ENCODE results near the gene ATXN7. TPM values are rescaled to one million over a fixed set of nuclear protein-coding genes. Genes with fewer than 3 reads are reported as not detected.

Gene ATXN7
- total and polyA plus RNA-seq, 10 of the 15 experiments (the other 5 are each of a cell fraction or from before 2014, with no cell fraction given): 0.83 to 24.6 (median 8.5) TPM

DNA sequence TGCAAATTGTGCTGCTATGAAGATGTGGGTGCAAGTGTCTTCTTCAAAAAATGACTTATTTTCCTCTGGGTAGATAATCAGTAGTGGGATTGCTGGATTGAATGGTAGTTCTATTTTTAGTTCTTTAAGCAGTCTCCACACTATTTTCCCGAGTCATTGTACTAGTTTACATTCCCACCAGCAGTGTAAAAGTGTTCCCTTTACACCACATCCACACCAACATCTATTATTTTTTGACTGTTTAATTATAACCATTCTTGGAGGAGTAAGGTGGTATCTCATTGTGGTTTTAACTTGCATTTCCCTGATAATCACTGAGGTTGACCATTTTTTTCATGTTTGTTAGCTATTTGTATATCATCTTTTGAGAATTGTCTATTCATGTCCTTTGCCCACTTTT is 179.3 kb downstream of the ATXN7 start (continued):
- no peak for TF ChIP-seq MEF2A (IDR thresholded peaks at IDR 0.05; ENCODE audit: insufficient read depth, low read depth, low read length)
- TF ChIP-seq STAT1 (conservative IDR thresholded peaks at IDR 0.05): no peak
- TF ChIP-seq PML (IDR thresholded peaks at IDR 0.05; ENCODE audit: low read length): no peak
- TF ChIP-seq IKZF2 (IDR thresholded peaks at IDR 0.05): no peak
- no peak for TF ChIP-seq ASH2L (IDR thresholded peaks at IDR 0.05; ENCODE audit: borderline replicate concordance, low read depth)
- TF ChIP-seq USF2 (IDR thresholded peaks at IDR 0.05; ENCODE audit: borderline replicate concordance, low read depth, low read length): no peak
- no peak; a peak in 1 of 4 replicates for TF ChIP-seq ETV6 (conservative IDR thresholded peaks at IDR 0.05 in 1 of 2, IDR thresholded peaks at IDR 0.05 in 1 of 2; ENCODE audit: borderline replicate concordance in 1 of 2, low read depth in 1 of 2)
- TF ChIP-seq SREBF2 (IDR thresholded peaks at IDR 0.05; ENCODE audit: low read length): no peak
- TF ChIP-seq POLR2AphosphoS2 (IDR thresholded peaks at IDR 0.05; ENCODE audit: low read depth, low read length): no peak
- no peak for TF ChIP-seq POLR2AphosphoS5 (IDR thresholded peaks at IDR 0.05; ENCODE audit: low read length)
- TF ChIP-seq RBBP5 (conservative IDR thresholded peaks at IDR 0.05): no peak

- BruUV-seq (replicated peaks): no TSS peak
- Histone ChIP-seq H3K79me2 (ENCODE audit: control insufficient read depth, insufficient read depth, low read length) (no peaks in the 10 kb centered on the region), H3K4me1 (ENCODE audit: control insufficient read depth, insufficient read depth, low read length) (no peaks in the 10 kb centered on the region), H3K9ac (ENCODE audit: control insufficient read depth, insufficient read depth, low read length) (no peak overlapping the region), H3K27me3 (replicated peaks in 1 of 2; ENCODE audit: control insufficient read depth in 2 of 2, insufficient read depth in 2 of 2, low read length in 1 of 2) (0 out of 4 replicates have a peak, but pooled peaks cover 0 to 3% of the 10 kb centered on the region in 2 experiments), H4K20me1 (ENCODE audit: control insufficient read depth, insufficient read depth) (no peaks in the 10 kb centered on the region), H3K4me3 (no peak overlapping the region), H3K36me3 (ENCODE audit: control insufficient read depth in 2 of 2, insufficient read depth in 2 of 2, low read length in 1 of 2) (no peaks in the 10 kb centered on the region), H2AFZ (ENCODE audit: control insufficient read depth, low read depth, low read length) (no peak overlapping the region), H3K27ac (ENCODE audit: control insufficient read depth, insufficient read depth) (no peak overlapping the region), H3K9me3 (replicated peaks; ENCODE audit: control insufficient read depth, insufficient read depth, low read length) (no peaks in the 10 kb centered on the region), H3K4me2 (ENCODE audit: control insufficient read depth, insufficient read depth) (no peak overlapping the region)
- TF ChIP-seq SIX5 (IDR thresholded peaks at IDR 0.05; ENCODE audit: low read depth, low read length, severe bottlenecking) (no peak), PAX5 (IDR thresholded peaks at IDR 0.05; ENCODE audit: borderline replicate concordance, low read depth, low read length) (no peak), NFXL1 (IDR thresholded peaks at IDR 0.05; ENCODE audit: borderline replicate concordance) (no peak), MYC (IDR thresholded peaks at IDR 0.05; ENCODE audit: insufficient read depth, insufficient read length, insufficient replicate concordance, low read length, severe bottlenecking) (no peak), ETV6 (conservative IDR thresholded peaks at IDR 0.05 in 1 of 2, IDR thresholded peaks at IDR 0.05 in 1 of 2; ENCODE audit: borderline replicate concordance in 1 of 2, low read depth in 1 of 2) (peak in 1 of 2 experiments; percentile 31; a peak in 1 of 4 replicates)
- TF ChIP-seq, protein P1, sequence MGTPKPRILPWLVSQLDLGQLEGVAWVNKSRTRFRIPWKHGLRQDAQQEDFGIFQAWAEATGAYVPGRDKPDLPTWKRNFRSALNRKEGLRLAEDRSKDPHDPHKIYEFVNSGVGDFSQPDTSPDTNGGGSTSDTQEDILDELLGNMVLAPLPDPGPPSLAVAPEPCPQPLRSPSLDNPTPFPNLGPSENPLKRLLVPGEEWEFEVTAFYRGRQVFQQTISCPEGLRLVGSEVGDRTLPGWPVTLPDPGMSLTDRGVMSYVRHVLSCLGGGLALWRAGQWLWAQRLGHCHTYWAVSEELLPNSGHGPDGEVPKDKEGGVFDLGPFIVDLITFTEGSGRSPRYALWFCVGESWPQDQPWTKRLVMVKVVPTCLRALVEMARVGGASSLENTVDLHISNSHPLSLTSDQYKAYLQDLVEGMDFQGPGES (IDR thresholded peaks at IDR 0.05): no peak
- TF ChIP-seq, protein P2, sequence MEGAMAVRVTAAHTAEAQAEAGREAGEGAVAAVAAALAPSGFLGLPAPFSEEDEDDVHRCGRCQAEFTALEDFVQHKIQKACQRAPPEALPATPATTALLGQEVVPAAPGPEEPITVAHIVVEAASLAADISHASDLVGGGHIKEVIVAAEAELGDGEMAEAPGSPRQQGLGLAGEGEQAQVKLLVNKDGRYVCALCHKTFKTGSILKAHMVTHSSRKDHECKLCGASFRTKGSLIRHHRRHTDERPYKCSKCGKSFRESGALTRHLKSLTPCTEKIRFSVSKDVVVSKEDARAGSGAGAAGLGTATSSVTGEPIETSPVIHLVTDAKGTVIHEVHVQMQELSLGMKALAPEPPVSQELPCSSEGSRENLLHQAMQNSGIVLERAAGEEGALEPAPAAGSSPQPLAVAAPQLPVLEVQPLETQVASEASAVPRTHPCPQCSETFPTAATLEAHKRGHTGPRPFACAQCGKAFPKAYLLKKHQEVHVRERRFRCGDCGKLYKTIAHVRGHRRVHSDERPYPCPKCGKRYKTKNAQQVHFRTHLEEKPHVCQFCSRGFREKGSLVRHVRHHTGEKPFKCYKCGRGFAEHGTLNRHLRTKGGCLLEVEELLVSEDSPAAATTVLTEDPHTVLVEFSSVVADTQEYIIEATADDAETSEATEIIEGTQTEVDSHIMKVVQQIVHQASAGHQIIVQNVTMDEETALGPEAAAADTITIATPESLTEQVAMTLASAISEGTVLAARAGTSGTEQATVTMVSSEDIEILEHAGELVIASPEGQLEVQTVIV (IDR thresholded peaks at IDR 0.05; ENCODE audit: borderline replicate concordance, partially characterized antibody): no peak
- ATAC-seq (no peak), DNase-seq (ENCODE audit: low read depth, low spot score) (no peak), FAIRE-seq (no peak)
- POLR2A ChIA-PET: no interaction called here
- WGBS (ENCODE audit: insufficient coverage, insufficient replicate concordance, low lambda C conversion rate, missing lambda C conversion rate): 7% methylated on average over 3 of the region's 3 CpGs
- in situ Hi-C loops (cut with MboI) (no loop called here), intact Hi-C loops (cut with micrococcal nuclease; ENCODE audit: unreplicated experiment) (no loop called here)
- CTCF ChIA-PET: no interaction called here
- RAD21 ChIA-PET (ENCODE audit: unreplicated experiment): no interaction called here
- SMC1A ChIA-PET (ENCODE audit: uncharacterized antibody, unreplicated experiment): no interaction called here
Measured at GRCh38 chr3:64046592-64046991, 182.9 kb downstream of the ATXN7 start.

Measured in GM12878 (cell line).